NCI-H2171 treated with DMSO at 0.1 percent for 48 hours (cell line): ENCODE measurements around the gene MAGEA9.
"Not testable (repeated sequence)": the region's sequence is repeated elsewhere in the genome, so short reads cannot be mapped to it uniquely, and the experiment has no call there.

ENCODE experiments used
- DNase-seq: peaks from one replicate; lab custom pipeline; 2025; lab: John Stamatoyannopoulos, UW

The MAGEA9 gene

GRCh38 chrX:149781727-149782126, at the start of gene MAGEA9:
TSS of gene MAGEA9 (plus strand) at chrX:149781930. CDS start at chrX:149786211, 4,281 bp downstream.
- not testable (repeated sequence) for DNase-seq

- not testable (repeated sequence) for DNase-seq
These were observed 39.5 kb upstream of the MAGEA9 start for GRCh38 chrX:149742269-149742668.

- DNase-seq, result not testable (repeated sequence)
These were observed 35.2 kb upstream of the MAGEA9 start for GRCh38 chrX:149746390-149747007.

- DNase-seq, result no peak
These were observed 24.3 kb upstream of the MAGEA9 start for GRCh38 chrX:149757206-149758067.

- DNase-seq, result no peak
These were observed 23.5 kb upstream of the MAGEA9 start for GRCh38 chrX:149758068-149758714.

- DNase-seq, result not testable (repeated sequence)
These were observed 23.0 kb upstream of the MAGEA9 start for GRCh38 chrX:149758715-149759078.

GRCh38 chrX:149759824-149760223, 21.9 kb upstream of the MAGEA9 start:
- no peak for DNase-seq

GRCh38 chrX:149760965-149761364, 20.8 kb upstream of the MAGEA9 start:
- no peak for DNase-seq

- not testable (repeated sequence) for DNase-seq
These were observed 19.7 kb upstream of the MAGEA9 start for GRCh38 chrX:149761858-149762674.

- no peak for DNase-seq
These were observed 18.8 kb upstream of the MAGEA9 start for GRCh38 chrX:149762696-149763614.

- not testable (repeated sequence) for DNase-seq
These were observed 11.4 kb upstream of the MAGEA9 start for GRCh38 chrX:149770344-149770743.

GRCh38 chrX:149773026-149773425, 8.7 kb upstream of the MAGEA9 start:
- not testable (repeated sequence) for DNase-seq

GRCh38 chrX:149773768-149774167, 8.0 kb upstream of the MAGEA9 start, which contains the start of gene HSFX1:
TSS of gene HSFX1 (plus strand) at chrX:149774068. CDS start at chrX:149774682, 614 bp downstream.
- not testable (repeated sequence) for DNase-seq

- DNase-seq, result not testable (repeated sequence)
These were observed 3.7 kb upstream of the MAGEA9 start for GRCh38 chrX:149777999-149778398.

- not testable (repeated sequence) for DNase-seq
These were observed 13.8 kb downstream of the MAGEA9 start for GRCh38 chrX:149795531-149795930.

- peak; percentile 3 for DNase-seq
These were observed 17.5 kb downstream of the MAGEA9 start for GRCh38 chrX:149799095-149799714.

GRCh38 chrX:149799938-149800337, 18.2 kb downstream of the MAGEA9 start:
- DNase-seq, result peak; percentile 60

GRCh38 chrX:149803458-149804062, 21.8 kb downstream of the MAGEA9 start:
- no peak for DNase-seq

GRCh38 chrX:149804102-149804501, 22.4 kb downstream of the MAGEA9 start:
- no peak for DNase-seq
